ENCODE results near the gene SMIM35.

GRCh38 chr11:118104491-118104890 is 17.7 kb upstream of the SMIM35 start:
- no peak for TF ChIP-seq CTCF (conservative IDR thresholded peaks at IDR 0.05 in 1 of 2, IDR thresholded peaks at IDR 0.05 in 1 of 2; ENCODE audit: extremely low read depth in 1 of 2, insufficient read depth in 1 of 2, low read depth in 1 of 2, low read length in 2 of 2)
- no peak for TF ChIP-seq EZH2 (IDR thresholded peaks at IDR 0.05; ENCODE audit: borderline replicate concordance, low read length)

All from mammary epithelial cell (primary cell).